WTC11 (cell line): ENCODE data around the gene SSBP2. TPM values are rescaled to one million over a fixed set of nuclear protein-coding genes. Genes with fewer than 3 reads are reported as not detected.

Experiments used
- ATAC-seq: fragments of 200-7000 bp; cut with Tn5 transposase; 2 replicates; pipeline ENCODE4 v1.10.0; 2021; ENCODE audit warnings: mild to moderate bottlenecking, moderate library complexity
- CTCF ChIA-PET: fragments of 300-600 bp; sonication (Branson Sonifier 250); formaldehyde crosslinking; loops from one replicate; lab custom pipeline; 2021; ENCODE audit warnings: antibody characterized with exemption; lab: Charles Lee
- POLR2A ChIA-PET: fragments of 350-600 bp; sonication (Branson Sonifier 250); formaldehyde crosslinking; loops from one replicate; lab custom pipeline; 2021; ENCODE audit warnings: antibody characterized with exemption; lab: Charles Lee
- DNase-seq: peaks from one replicate; pipeline ENCODE4 v3.0.0; 2021; ENCODE audit warnings: low spot score
- H3K27ac Mint-ChIP-seq: 2 replicates; pipeline ENCODE4 v1.8.0; 2021; ENCODE audit warnings: mixed read lengths
- H3K27me3 Mint-ChIP-seq: 2 replicates; pipeline ENCODE4 v1.8.0; 2021; ENCODE audit warnings: low read depth, mild to moderate bottlenecking, moderate library complexity, mixed read lengths
- H3K36me3 Mint-ChIP-seq: 2 replicates; pipeline ENCODE4 v1.8.0; 2021; ENCODE audit warnings: mixed read lengths
- H3K4me1 Mint-ChIP-seq: 2 replicates; pipeline ENCODE4 v1.8.0; 2022; ENCODE audit warnings: mixed read lengths
- H3K4me3 Mint-ChIP-seq: 2 replicates; pipeline ENCODE4 v1.8.0; 2021; ENCODE audit warnings: mild to moderate bottlenecking, moderate library complexity, mixed read lengths
- H3K9me3 Mint-ChIP-seq: 2 replicates; pipeline ENCODE4 v1.8.0; 2021; ENCODE audit warnings: mixed read lengths
- FOXJ3 ChIP-seq: sonication (generic); formaldehyde crosslinking; IDR thresholded peaks from 2 replicates; pipeline ENCODE4 v1.9.0; 2021; ENCODE audit warnings: missing genetic modification reagents, mild to moderate bottlenecking, borderline replicate concordance
- HMGA2 ChIP-seq: fragments of 250-450 bp; sonication (Bioruptor Pico); IDR thresholded peaks from 2 replicates; pipeline ENCODE4 v1.4.0; 2021; ENCODE audit warnings: mild to moderate bottlenecking, moderate library complexity
- JUN ChIP-seq: sonication (generic); formaldehyde crosslinking; IDR thresholded peaks from 2 replicates; pipeline ENCODE4 v1.8.0; 2023; ENCODE audit warnings: mild to moderate bottlenecking, missing genetic modification reagents
- NFE2L1 ChIP-seq: sonication (generic); formaldehyde crosslinking; IDR thresholded peaks from 2 replicates; pipeline ENCODE4 v1.8.1; 2023; ENCODE audit warnings: missing genetic modification reagents
- SOX15 ChIP-seq: fragments of 250-450 bp; sonication (Bioruptor Pico); IDR thresholded peaks from 2 replicates; pipeline ENCODE4 v1.9.0; 2021; ENCODE audit warnings: mild to moderate bottlenecking
- TCF7 ChIP-seq: sonication (generic); formaldehyde crosslinking; IDR thresholded peaks from 2 replicates; pipeline ENCODE4 v1.8.0; 2022; ENCODE audit warnings: mild to moderate bottlenecking, low read depth, missing genetic modification reagents, moderate library complexity
- TEAD1 ChIP-seq: sonication (generic); formaldehyde crosslinking; IDR thresholded peaks from 2 replicates; pipeline ENCODE4 v1.8.0; 2022; ENCODE audit warnings: mild to moderate bottlenecking, missing genetic modification reagents
- ZNF232 ChIP-seq: sonication (generic); formaldehyde crosslinking; IDR thresholded peaks from 2 replicates; pipeline ENCODE4 v1.8.0; 2022; ENCODE audit warnings: mild to moderate bottlenecking, missing genetic modification reagents
- ZNF263 ChIP-seq: sonication (generic); formaldehyde crosslinking; IDR thresholded peaks from 2 replicates; pipeline ENCODE4 v1.8.1; 2022; ENCODE audit warnings: low read depth, mild to moderate bottlenecking, moderate library complexity, missing genetic modification reagents
- ZNF317 ChIP-seq: sonication (generic); formaldehyde crosslinking; IDR thresholded peaks from 2 replicates; pipeline ENCODE4 v1.8.1; 2023; ENCODE audit warnings: low read depth, mild to moderate bottlenecking, moderate library complexity, missing genetic modification reagents, borderline replicate concordance
- ZNF416 ChIP-seq: fragments of 250-450 bp; sonication (Bioruptor Pico); IDR thresholded peaks from 2 replicates; pipeline ENCODE4 v1.9.0; 2021; ENCODE audit warnings: mild to moderate bottlenecking, inconsistent platforms
- total RNA-seq: library from RNA; stranded (reverse); gene quantifications from 3 replicates; pipeline ENCODE4 v1.2.3, GENCODE V29; 2021
- TF ChIP-seq, protein P1 (sequence below): fragments of 250-450 bp; sonication (Bioruptor Pico); IDR thresholded peaks from 2 replicates; pipeline ENCODE4 v1.9.0; 2021; ENCODE audit warnings: mild to moderate bottlenecking
- TF ChIP-seq, protein P2 (sequence below): fragments of 200-600 bp; IDR thresholded peaks from 2 replicates; pipeline ENCODE4 v1.8.0; 2022; ENCODE audit warnings: antibody characterized with exemption
- TF ChIP-seq, protein P3 (sequence below): sonication (generic); formaldehyde crosslinking; IDR thresholded peaks from 2 replicates; pipeline ENCODE4 v1.8.0; 2023; ENCODE audit warnings: missing genetic modification reagents, mild to moderate bottlenecking, borderline replicate concordance
- TF ChIP-seq, protein P4 (sequence below): sonication (generic); formaldehyde crosslinking; IDR thresholded peaks from 2 replicates; pipeline ENCODE4 v1.8.1; 2023; ENCODE audit warnings: mild to moderate bottlenecking, missing genetic modification reagents
- TF ChIP-seq, protein P5 (sequence below): fragments of 250-450 bp; sonication (Bioruptor Pico); IDR thresholded peaks from 2 replicates; pipeline ENCODE4 v1.9.0; 2021; ENCODE audit warnings: mild to moderate bottlenecking
- TF ChIP-seq, protein P6 (sequence below): sonication (generic); formaldehyde crosslinking; IDR thresholded peaks from 2 replicates; pipeline ENCODE4 v1.8.1; 2023; ENCODE audit warnings: mild to moderate bottlenecking, moderate library complexity, missing genetic modification reagents
- TF ChIP-seq, protein P7 (sequence below): sonication (generic); formaldehyde crosslinking; IDR thresholded peaks from 2 replicates; pipeline ENCODE4 v1.8.0; 2023; ENCODE audit warnings: missing genetic modification reagents

Gene SSBP2
- total RNA-seq, 1 experiment from 2014 or later = 24.9 TPM

DNA sequence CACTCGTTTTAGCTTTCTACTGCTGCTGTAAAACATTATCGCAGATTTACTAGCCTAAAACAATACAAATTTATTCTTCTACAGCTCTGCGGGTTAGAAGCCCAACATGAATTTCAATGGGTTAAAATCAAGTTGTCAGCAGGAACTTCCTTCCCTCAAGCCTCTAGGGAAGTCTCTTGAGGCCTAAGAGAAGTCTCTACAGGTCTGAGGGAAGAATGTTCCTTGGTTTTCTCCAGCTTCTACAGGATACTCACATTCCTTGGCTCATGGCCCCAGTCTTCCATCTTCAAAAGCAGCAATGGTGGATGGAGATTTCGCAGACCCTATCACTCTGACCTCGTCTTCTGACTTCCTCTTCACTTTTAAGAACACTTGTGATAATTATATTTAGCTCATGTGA, 21.6 kb upstream of the SSBP2 start:
- no peak overlapping the region for H3K4me3 Mint-ChIP-seq
- ChIA-PET CTCF (interaction anchor here (1.1 kb wide), 1 partner anchor 84 kb away, joined by 3 read pairs; no protein-coding TSS in a partner anchor), POLR2A (interaction anchor here (0.6 kb wide), 1 partner anchor 458 kb away, joined by 9 read pairs; no protein-coding TSS in a partner anchor)
- H3K4me1 Mint-ChIP-seq = peaks cover 8% of the 10 kb centered on the region
- DNase-seq = no peak
- ATAC-seq = no peak
- H3K27me3 Mint-ChIP-seq = no peaks in the 10 kb centered on the region; the same call in 1 of the 2 replicates
- H3K9me3 Mint-ChIP-seq = peaks cover 23% of the 10 kb centered on the region
- no peak overlapping the region for H3K27ac Mint-ChIP-seq
- TF ChIP-seq FOXJ3 (CRISPR knock-in tag) = no peak
- no peak for TF ChIP-seq ZNF416
- TF ChIP-seq, protein P1, sequence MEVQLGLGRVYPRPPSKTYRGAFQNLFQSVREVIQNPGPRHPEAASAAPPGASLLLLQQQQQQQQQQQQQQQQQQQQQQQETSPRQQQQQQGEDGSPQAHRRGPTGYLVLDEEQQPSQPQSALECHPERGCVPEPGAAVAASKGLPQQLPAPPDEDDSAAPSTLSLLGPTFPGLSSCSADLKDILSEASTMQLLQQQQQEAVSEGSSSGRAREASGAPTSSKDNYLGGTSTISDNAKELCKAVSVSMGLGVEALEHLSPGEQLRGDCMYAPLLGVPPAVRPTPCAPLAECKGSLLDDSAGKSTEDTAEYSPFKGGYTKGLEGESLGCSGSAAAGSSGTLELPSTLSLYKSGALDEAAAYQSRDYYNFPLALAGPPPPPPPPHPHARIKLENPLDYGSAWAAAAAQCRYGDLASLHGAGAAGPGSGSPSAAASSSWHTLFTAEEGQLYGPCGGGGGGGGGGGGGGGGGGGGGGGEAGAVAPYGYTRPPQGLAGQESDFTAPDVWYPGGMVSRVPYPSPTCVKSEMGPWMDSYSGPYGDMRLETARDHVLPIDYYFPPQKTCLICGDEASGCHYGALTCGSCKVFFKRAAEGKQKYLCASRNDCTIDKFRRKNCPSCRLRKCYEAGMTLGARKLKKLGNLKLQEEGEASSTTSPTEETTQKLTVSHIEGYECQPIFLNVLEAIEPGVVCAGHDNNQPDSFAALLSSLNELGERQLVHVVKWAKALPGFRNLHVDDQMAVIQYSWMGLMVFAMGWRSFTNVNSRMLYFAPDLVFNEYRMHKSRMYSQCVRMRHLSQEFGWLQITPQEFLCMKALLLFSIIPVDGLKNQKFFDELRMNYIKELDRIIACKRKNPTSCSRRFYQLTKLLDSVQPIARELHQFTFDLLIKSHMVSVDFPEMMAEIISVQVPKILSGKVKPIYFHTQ (CRISPR knock-in tag) = no peak
- TF ChIP-seq, protein P2, sequence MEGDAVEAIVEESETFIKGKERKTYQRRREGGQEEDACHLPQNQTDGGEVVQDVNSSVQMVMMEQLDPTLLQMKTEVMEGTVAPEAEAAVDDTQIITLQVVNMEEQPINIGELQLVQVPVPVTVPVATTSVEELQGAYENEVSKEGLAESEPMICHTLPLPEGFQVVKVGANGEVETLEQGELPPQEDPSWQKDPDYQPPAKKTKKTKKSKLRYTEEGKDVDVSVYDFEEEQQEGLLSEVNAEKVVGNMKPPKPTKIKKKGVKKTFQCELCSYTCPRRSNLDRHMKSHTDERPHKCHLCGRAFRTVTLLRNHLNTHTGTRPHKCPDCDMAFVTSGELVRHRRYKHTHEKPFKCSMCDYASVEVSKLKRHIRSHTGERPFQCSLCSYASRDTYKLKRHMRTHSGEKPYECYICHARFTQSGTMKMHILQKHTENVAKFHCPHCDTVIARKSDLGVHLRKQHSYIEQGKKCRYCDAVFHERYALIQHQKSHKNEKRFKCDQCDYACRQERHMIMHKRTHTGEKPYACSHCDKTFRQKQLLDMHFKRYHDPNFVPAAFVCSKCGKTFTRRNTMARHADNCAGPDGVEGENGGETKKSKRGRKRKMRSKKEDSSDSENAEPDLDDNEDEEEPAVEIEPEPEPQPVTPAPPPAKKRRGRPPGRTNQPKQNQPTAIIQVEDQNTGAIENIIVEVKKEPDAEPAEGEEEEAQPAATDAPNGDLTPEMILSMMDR = no peak
- TF ChIP-seq JUN (CRISPR knock-in tag) = no peak
- TF ChIP-seq HMGA2 (CRISPR knock-in tag) = no peak
- TF ChIP-seq, protein P3, sequence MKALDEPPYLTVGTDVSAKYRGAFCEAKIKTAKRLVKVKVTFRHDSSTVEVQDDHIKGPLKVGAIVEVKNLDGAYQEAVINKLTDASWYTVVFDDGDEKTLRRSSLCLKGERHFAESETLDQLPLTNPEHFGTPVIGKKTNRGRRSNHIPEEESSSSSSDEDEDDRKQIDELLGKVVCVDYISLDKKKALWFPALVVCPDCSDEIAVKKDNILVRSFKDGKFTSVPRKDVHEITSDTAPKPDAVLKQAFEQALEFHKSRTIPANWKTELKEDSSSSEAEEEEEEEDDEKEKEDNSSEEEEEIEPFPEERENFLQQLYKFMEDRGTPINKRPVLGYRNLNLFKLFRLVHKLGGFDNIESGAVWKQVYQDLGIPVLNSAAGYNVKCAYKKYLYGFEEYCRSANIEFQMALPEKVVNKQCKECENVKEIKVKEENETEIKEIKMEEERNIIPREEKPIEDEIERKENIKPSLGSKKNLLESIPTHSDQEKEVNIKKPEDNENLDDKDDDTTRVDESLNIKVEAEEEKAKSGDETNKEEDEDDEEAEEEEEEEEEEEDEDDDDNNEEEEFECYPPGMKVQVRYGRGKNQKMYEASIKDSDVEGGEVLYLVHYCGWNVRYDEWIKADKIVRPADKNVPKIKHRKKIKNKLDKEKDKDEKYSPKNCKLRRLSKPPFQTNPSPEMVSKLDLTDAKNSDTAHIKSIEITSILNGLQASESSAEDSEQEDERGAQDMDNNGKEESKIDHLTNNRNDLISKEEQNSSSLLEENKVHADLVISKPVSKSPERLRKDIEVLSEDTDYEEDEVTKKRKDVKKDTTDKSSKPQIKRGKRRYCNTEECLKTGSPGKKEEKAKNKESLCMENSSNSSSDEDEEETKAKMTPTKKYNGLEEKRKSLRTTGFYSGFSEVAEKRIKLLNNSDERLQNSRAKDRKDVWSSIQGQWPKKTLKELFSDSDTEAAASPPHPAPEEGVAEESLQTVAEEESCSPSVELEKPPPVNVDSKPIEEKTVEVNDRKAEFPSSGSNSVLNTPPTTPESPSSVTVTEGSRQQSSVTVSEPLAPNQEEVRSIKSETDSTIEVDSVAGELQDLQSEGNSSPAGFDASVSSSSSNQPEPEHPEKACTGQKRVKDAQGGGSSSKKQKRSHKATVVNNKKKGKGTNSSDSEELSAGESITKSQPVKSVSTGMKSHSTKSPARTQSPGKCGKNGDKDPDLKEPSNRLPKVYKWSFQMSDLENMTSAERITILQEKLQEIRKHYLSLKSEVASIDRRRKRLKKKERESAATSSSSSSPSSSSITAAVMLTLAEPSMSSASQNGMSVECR = no peak
- TF ChIP-seq ZNF232 (CRISPR knock-in tag) = no peak
- TF ChIP-seq SOX15 (CRISPR knock-in tag) = no peak
- TF ChIP-seq, protein P4, sequence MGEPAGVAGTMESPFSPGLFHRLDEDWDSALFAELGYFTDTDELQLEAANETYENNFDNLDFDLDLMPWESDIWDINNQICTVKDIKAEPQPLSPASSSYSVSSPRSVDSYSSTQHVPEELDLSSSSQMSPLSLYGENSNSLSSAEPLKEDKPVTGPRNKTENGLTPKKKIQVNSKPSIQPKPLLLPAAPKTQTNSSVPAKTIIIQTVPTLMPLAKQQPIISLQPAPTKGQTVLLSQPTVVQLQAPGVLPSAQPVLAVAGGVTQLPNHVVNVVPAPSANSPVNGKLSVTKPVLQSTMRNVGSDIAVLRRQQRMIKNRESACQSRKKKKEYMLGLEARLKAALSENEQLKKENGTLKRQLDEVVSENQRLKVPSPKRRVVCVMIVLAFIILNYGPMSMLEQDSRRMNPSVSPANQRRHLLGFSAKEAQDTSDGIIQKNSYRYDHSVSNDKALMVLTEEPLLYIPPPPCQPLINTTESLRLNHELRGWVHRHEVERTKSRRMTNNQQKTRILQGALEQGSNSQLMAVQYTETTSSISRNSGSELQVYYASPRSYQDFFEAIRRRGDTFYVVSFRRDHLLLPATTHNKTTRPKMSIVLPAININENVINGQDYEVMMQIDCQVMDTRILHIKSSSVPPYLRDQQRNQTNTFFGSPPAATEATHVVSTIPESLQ (CRISPR knock-in tag) = no peak
- no peak for TF ChIP-seq TEAD1 (CRISPR knock-in tag)
- H3K36me3 Mint-ChIP-seq = peaks cover 16% of the 10 kb centered on the region

DNA sequence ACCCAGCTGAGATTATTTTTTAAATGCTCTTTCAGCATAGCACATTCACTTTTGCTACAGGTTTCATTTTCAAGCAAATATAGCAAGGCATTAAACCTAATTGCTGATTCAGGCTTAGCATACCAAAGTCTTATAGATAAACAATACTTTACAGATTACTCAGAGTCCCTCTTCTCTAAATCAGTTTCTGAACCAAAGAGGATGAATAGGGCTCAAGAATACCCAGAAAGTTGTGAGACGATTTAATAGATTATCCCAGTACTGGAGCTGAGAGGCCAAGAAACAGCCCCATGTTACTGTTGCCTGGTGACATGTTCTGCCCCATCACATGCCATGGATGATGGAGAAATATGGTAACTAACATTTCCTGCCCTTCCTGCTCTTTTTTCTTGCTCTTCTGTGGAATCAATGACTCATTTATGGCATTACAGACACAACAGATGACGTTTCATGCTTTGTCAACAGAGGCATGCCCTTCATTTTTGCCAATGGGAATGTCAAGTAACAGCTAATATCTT, 18.1 kb upstream of the SSBP2 start:
- Mint-ChIP-seq H3K9me3 (peaks cover 26% of the 10 kb centered on the region), H3K27ac (no peak overlapping the region), H3K36me3 (peaks cover 16% of the 10 kb centered on the region), H3K4me3 (no peak overlapping the region), H3K4me1 (peaks cover 12% of the 10 kb centered on the region), H3K27me3 (no peaks in the 10 kb centered on the region; the same call in 1 of the 2 replicates)
- no peak for DNase-seq
- CTCF ChIA-PET = no interaction called here
- no peak for ATAC-seq
- POLR2A ChIA-PET = no interaction called here
- TF ChIP-seq NFE2L1 (CRISPR knock-in tag) = no peak
- TF ChIP-seq, protein P2 = no peak
- TF ChIP-seq ZNF263 (CRISPR knock-in tag) = no peak
- TF ChIP-seq TCF7 (CRISPR knock-in tag) = no peak
- TF ChIP-seq, protein P5, sequence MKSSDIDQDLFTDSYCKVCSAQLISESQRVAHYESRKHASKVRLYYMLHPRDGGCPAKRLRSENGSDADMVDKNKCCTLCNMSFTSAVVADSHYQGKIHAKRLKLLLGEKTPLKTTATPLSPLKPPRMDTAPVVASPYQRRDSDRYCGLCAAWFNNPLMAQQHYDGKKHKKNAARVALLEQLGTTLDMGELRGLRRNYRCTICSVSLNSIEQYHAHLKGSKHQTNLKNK (CRISPR knock-in tag) = no peak
- TF ChIP-seq, protein P6, sequence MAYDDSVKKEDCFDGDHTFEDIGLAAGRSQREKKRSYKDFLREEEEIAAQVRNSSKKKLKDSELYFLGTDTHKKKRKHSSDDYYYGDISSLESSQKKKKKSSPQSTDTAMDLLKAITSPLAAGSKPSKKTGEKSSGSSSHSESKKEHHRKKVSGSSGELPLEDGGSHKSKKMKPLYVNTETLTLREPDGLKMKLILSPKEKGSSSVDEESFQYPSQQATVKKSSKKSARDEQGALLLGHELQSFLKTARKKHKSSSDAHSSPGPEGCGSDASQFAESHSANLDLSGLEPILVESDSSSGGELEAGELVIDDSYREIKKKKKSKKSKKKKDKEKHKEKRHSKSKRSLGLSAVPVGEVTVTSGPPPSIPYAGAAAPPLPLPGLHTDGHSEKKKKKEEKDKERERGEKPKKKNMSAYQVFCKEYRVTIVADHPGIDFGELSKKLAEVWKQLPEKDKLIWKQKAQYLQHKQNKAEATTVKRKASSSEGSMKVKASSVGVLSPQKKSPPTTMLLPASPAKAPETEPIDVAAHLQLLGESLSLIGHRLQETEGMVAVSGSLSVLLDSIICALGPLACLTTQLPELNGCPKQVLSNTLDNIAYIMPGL = no peak
- no peak for TF ChIP-seq ZNF317 (CRISPR knock-in tag)
- TF ChIP-seq, protein P7, sequence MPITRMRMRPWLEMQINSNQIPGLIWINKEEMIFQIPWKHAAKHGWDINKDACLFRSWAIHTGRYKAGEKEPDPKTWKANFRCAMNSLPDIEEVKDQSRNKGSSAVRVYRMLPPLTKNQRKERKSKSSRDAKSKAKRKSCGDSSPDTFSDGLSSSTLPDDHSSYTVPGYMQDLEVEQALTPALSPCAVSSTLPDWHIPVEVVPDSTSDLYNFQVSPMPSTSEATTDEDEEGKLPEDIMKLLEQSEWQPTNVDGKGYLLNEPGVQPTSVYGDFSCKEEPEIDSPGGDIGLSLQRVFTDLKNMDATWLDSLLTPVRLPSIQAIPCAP (CRISPR knock-in tag) = no peak
